HG03196 (cell line): ENCODE results near the gene SEMA3B.
A peak's percentile ranks its signal among the peaks of the same experiment; 100 is the strongest.
"Not testable (repeated sequence)": the region's sequence is repeated elsewhere in the genome, so short reads cannot be mapped to it uniquely, and the experiment has no call there.

ENCODE experiments used
- ATAC-seq: cut with Tn5 transposase; IDR thresholded peaks from one replicate; pipeline ENCODE4 v1.9.1; 2021; ENCODE audit not compliant: unreplicated experiment

The SEMA3B gene

GRCh38 chr3:50271314-50271936, 2.5 kb downstream of the SEMA3B start:
- no peak for ATAC-seq

GRCh38 chr3:50272538-50272910, 3.6 kb downstream of the SEMA3B start:
- not testable (repeated sequence) for ATAC-seq

- peak; percentile 85 for ATAC-seq
These were observed 4.2 kb downstream of the SEMA3B start for GRCh38 chr3:50272911-50273688.

DNA sequence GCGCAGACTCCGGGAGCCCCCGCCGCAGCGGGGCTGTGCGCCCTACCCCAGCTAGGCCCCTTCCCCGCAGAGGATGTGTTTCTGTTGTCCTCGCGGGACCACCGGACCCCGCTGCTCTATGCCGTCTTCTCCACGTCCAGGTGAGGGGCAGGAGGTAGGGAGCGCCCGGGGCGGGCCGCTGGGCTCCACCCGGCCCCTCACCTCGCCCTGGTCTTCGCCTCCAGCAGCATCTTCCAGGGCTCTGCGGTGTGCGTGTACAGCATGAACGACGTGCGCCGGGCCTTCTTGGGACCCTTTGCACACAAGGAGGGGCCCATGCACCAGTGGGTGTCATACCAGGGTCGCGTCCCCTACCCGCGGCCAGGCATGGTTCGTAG, 4.7 kb downstream of the SEMA3B start:
- no peak for ATAC-seq

DNA sequence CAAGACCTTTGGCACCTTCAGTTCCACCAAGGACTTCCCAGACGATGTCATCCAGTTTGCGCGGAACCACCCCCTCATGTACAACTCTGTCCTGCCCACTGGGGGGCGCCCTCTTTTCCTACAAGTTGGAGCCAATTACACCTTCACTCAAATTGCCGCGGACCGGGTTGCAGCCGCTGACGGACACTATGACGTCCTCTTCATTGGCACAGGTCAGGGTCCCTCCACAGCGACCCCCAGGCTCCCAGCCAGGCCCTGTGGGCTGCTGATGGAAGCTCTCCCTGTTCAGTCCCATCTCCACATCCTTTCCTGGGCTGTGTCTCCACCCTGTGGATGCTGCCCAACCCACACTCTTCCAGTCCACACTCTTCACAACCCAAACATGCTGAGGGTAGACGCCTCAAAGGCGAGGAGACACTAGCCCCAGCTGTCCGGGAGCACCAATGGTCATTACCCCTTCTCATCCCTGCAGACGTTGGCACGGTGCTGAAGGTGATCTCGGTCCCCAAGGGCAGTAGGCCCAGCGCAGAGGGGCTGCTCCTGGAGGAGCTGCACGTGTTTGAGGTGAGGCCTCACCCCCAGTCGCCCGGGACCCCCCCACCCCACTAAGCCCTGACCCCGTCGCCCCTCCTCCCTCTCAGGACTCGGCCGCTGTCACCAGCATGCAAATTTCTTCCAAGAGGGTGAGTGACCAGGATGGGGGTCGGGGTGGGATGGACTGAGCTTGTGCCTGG, 5.6 kb downstream of the SEMA3B start:
- ATAC-seq, result no peak

- no peak for ATAC-seq
These were observed 6.4 kb downstream of the SEMA3B start for GRCh38 chr3:50275141-50275995.

DNA sequence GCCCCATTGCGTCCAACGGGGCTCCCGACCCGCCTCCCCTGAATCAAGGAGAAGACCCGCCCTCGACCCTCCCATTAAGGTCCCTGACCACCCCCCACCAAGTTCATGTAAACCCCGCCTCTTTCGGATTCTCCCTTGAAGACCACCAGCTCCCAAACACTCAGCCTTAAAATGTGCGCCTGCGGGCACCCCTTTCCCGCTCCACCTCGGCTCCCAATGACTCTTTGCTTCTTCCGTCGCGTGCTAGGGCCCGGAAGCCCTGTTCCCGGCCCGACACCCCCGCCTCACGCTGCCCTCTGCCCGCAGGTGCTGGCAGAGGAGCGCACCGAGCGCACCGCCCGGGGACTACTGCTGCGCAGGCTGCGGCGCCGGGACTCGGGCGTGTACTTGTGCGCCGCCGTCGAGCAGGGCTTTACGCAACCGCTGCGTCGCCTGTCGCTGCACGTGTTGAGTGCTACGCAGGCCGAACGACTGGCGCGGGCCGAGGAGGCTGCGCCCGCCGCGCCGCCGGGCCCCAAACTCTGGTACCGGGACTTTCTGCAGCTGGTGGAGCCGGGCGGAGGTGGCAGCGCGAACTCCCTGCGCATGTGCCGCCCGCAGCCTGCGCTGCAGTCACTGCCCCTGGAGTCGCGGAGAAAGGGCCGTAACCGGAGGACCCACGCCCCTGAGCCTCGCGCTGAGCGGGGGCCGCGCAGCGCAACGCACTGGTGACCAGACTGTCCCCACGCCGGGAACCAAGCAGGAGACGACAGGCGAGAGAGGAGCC, 7.2 kb downstream of the SEMA3B start:
- ATAC-seq, result no peak

DNA sequence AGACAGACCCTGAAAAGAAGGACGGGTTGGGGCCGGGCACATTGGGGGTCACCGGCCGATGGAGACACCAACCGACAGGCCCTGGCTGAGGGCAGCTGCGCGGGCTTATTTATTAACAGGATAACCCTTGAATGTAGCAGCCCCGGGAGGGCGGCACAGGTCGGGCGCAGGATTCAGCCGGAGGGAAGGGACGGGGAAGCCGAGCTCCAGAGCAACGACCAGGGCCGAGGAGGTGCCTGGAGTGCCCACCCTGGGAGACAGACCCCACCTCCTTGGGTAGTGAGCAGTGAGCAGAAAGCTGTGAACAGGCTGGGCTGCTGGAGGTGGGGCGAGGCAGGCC, 7.8 kb downstream of the SEMA3B start:
- ATAC-seq, result no peak

DNA sequence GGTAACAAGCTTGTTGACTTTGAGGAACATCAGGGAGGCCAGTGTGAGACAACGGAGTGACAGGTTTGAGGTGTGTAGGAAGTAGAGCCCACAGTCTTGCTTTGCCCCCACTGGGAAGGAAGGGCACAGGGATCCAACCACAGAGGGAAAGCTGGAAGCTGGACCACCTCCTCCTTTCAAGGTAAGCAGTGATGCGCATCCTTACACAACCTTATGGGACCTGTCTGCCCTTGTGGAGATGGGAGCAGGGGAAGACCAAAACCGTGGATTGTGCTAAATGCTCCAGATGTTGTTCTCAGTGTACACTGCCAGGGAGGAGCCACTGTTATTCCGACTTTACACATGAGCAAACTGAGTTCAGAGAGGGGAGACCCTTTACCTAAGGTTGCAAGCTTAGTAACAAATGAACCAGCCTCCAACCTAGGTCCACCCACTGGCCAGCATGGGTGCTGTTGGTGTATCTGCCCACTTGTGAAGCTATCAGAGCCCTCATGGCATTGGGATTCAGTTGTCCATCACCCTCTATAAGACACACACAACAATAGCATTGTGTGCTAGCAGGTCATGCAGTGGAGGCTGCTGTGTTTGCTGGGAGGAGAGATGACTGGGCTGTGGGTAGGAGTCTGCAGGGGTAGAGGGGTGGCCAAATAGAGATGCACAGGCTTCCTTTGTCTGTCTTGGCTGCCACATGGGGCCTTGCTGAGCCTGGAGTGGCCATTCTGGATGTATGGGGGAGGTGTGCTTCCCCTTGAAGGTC, 9.4 kb downstream of the SEMA3B start:
- no peak for ATAC-seq

GRCh38 chr3:50278880-50279224, 9.9 kb downstream of the SEMA3B start, which contains the start of gene LSMEM2:
LSMEM2 (plus strand) TSS chr3:50279087; CDS start chr3:50279114, 27 bp downstream.
- ATAC-seq, result no peak

DNA sequence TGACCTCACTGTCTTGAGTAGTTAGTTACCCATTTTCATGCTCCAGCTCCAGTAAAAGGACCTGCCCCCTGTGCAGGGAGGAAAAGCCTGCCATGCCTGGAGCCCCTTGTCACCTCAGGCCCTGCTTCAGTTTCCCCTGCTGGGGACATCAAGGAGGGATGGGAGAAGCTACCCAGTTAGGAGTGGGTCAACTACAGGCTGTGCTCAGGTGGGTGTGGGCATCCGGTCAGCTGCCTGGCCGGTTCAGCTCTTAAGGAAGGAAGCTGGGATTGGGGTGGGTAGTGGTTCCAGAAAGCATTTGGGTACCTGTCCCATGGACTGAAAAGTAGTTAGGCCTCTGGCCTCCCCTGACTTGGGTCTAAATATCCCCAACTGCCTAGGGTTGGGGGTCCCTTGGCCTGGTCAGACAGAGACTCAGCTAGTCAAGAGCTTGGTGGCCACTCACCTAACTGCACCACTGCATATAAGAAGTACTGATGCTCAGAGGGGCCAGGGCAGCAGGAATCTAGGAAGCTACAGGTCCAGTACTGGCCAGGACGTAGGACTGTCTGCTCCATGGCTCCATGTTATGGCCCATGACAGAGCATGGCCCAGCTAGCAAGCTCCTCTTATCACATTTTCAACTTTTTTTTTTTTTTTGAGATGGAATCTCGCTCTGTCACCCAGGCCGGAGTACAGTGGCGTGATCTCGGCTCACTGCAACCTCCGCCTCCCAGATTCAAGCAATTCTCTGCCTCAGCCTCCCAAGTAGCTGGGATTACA, 10.5 kb downstream of the SEMA3B start:
- ATAC-seq, result no peak

DNA sequence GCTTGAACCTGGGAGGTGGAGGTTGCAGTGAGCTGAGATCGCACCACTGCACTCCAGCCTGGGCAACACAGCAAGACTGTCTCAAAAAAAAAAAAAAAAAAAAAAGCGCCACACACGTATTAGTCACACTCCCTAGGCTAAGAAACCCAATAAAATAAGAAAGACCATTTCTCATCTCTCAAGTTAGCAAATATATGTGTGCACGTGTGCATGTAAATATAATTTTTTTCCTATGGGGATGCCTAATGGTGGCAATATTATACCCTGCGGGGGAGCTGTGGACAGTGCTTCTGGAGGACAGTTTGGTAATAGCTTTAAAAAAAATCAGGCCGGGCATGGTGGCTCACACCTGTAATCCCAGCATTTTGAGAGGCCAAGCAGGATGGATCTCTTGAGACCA, 15.2 kb downstream of the SEMA3B start:
- ATAC-seq, result not testable (repeated sequence)

- no peak for ATAC-seq
These were observed 17.6 kb downstream of the SEMA3B start for GRCh38 chr3:50286322-50287227.

GRCh38 chr3:50287262-50287661, 18.3 kb downstream of the SEMA3B start:
- no peak for ATAC-seq

DNA sequence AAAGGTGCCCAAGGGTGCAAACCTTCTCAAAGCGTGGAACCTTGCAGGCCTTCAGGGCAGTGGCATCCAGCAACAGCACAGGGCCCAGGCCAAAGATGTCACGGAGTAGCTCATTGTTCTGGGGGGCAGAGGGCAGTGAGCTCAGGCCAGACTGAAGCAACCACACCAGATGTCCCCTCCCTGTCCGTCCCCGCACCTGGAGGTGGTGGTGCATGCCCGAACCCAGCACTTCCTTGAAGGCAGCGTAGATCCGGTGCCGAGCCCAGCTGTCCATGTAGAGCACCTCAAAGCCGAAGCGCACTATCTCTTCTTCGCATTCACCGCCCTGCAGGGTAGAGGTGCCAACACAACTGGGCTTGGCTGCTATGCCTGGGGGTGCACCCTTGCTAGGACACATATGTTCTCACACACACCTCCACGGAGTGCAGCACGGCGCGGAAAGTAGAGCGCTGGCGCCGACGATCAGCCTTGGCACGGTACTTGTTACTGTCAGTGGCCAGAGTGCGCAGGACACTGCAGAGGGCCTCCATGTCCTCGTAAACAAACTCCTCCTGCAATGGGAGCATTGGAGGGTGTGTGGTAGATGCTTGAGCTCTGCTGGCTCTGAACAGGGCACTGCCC, 19.6 kb downstream of the SEMA3B start:
- ATAC-seq, result no peak

GRCh38 chr3:50289130-50289529, 20.2 kb downstream of the SEMA3B start:
- ATAC-seq, result no peak

GRCh38 chr3:50290161-50290641, 21.3 kb downstream of the SEMA3B start:
- ATAC-seq, result no peak
